EH (cell line): Measurements from ENCODE around the gene ABCB7.
A peak's percentile ranks its signal among the peaks of the same experiment; 100 is the strongest.
"Not testable (repeated sequence)": the region's sequence is repeated elsewhere in the genome, so short reads cannot be mapped to it uniquely, and the experiment has no call there.

Source experiments
- DNase-seq: peaks from one replicate; pipeline ENCODE4 v3.0.0-alpha.2; 2015; ENCODE audit warnings: low read depth

ABCB7 gene

GRCh38 chrX:75096331-75096730, 59.8 kb downstream of the ABCB7 start:
- no peak for DNase-seq

GRCh38 chrX:75086731-75087195, 69.3 kb downstream of the ABCB7 start:
- DNase-seq, result no peak

GRCh38 chrX:75084757-75085156, 71.3 kb downstream of the ABCB7 start:
- DNase-seq, result no peak

DNA sequence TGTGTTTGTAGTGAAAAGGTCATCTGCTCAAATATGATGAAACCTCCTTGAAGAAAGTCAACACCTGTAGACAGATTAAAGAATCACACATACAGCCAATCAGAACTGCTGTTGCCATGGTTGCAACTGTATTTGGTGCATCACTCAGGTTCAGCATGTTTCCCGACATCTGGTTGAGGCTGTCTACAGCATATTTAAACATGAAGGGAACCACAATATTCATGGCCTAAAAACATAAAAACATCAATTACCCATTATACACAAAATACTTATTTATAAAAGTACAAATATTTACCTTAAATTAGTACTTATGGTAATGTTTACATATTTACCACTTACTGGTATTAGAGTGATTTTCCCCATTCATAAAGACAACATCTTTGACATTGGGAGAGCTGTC, 79.7 kb downstream of the ABCB7 start:
- DNase-seq, result no peak

DNA sequence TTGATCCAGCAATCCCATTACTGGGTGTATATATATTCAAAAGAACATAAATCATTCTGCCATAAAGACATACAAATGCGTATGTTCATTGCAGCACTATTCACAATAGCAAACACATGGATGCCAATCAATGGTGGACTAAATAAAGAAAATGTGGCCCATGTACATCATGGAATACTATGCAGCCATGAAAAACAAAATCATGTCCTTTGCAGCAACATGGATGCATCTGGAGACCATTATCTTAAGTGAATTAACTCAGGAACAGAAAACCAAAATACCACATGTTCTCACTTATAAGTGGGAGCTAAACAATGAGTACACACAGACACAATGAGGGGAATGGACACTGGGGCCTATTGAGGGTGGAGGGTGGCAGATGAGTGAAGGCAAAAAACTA, 81.6 kb downstream of the ABCB7 start:
- DNase-seq, result no peak

DNA sequence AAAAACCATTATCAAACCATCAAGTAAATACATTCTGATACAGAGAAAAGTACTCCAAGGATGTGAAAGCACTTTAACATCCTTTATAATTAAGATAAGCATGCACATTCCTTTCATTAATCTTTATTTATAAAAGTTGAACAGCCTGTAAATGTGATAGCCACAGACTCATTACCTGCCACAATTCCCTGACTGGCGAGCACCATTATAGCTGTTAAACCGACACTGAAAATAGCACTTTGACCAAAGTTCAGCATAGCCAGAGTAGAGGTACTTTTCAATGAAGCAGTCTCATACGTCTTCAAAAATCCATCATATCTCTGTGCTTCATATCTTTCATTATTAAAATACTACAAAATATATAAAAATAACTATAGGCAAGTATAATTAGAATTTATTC, 84.7 kb downstream of the ABCB7 start:
- DNase-seq, result no peak

DNA sequence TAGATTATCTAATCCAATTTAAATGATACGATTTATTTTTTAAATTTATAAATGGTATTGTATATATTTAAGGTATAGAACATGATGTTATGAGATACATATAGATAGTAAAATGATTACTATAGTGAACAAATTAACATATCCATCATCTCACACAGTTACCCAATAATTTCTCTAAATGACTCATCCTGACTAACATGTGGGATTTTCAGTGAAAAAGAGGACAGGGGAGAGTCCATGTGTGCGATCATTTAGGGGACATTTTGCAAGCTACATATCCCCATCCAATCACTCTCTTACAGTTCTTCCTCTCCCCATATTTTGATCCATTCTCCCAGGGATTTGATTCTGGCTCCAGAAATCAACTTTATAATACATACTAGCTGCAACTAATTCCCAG, 88.2 kb downstream of the ABCB7 start:
- no peak for DNase-seq

GRCh38 chrX:75061701-75062100, 94.4 kb downstream of the ABCB7 start:
- peak; percentile 1 for DNase-seq

- no peak for DNase-seq
These were observed 105.0 kb downstream of the ABCB7 start for GRCh38 chrX:75051047-75051446.

GRCh38 chrX:75045369-75045768, 110.7 kb downstream of the ABCB7 start:
- DNase-seq, result no peak

- DNase-seq, result not testable (repeated sequence)
These were observed 111.9 kb downstream of the ABCB7 start for GRCh38 chrX:75044142-75044541.

GRCh38 chrX:75038925-75039324, 117.2 kb downstream of the ABCB7 start:
- DNase-seq, result peak; percentile 35
